AG08395 (cell line): Measurements from ENCODE around the gene PGS1.

ENCODE experiments used
- DNase-seq: peaks from one replicate; pipeline ENCODE4 v3.0.0; 2012; ENCODE audit warnings: mixed read lengths, low spot score

Gene PGS1

GRCh38 chr17:78426293-78426879, 47.9 kb downstream of the PGS1 start:
- no peak for DNase-seq

- DNase-seq = no peak
These were observed 48.7 kb downstream of the PGS1 start for GRCh38 chr17:78427140-78427539.

- no peak for DNase-seq
These were observed 49.7 kb downstream of the PGS1 start for GRCh38 chr17:78428025-78428575.

GRCh38 chr17:78428836-78429617, 50.6 kb downstream of the PGS1 start:
- DNase-seq = no peak

GRCh38 chr17:78429618-78429995, 51.2 kb downstream of the PGS1 start:
- no peak for DNase-seq

- no peak for DNase-seq
These were observed 52.6 kb downstream of the PGS1 start for GRCh38 chr17:78430892-78431691.

- DNase-seq = no peak
These were observed 53.2 kb downstream of the PGS1 start for GRCh38 chr17:78431692-78431958.

- no peak for DNase-seq
These were observed 54.0 kb downstream of the PGS1 start for GRCh38 chr17:78432226-78433012.

GRCh38 chr17:78433013-78433727, 54.7 kb downstream of the PGS1 start:
- DNase-seq = no peak

- DNase-seq = no peak
These were observed 55.4 kb downstream of the PGS1 start for GRCh38 chr17:78433780-78434335.

- DNase-seq = no peak
These were observed 56.2 kb downstream of the PGS1 start for GRCh38 chr17:78434455-78435329.

GRCh38 chr17:78435330-78436005, 57.0 kb downstream of the PGS1 start:
- no peak for DNase-seq

- no peak for DNase-seq
These were observed 59.2 kb downstream of the PGS1 start for GRCh38 chr17:78437508-78438169.

GRCh38 chr17:78438271-78438691, 59.8 kb downstream of the PGS1 start:
- no peak for DNase-seq

- DNase-seq = no peak
These were observed 60.4 kb downstream of the PGS1 start for GRCh38 chr17:78438694-78439325.

GRCh38 chr17:78441271-78441971, 63.0 kb downstream of the PGS1 start:
- DNase-seq = no peak

GRCh38 chr17:78442648-78443218, 64.3 kb downstream of the PGS1 start:
- DNase-seq = no peak

GRCh38 chr17:78444392-78444791, 65.9 kb downstream of the PGS1 start:
- DNase-seq = no peak
